Epithelial cell of esophagus (primary cell): ENCODE results near the gene DGKZ.

Experiments used
- DNase-seq: peaks from one replicate; pipeline ENCODE4 v3.0.0; 2010; ENCODE audit warnings: low read depth
- H3K4me3 ChIP-seq: 2 replicates; pipeline ENCODE4 v1.5.1; 2011; ENCODE audit warnings: mild to moderate bottlenecking, low read length, control low read depth
- CTCF ChIP-seq: IDR thresholded peaks from 2 replicates; pipeline ENCODE4 v1.5.1; 2011; ENCODE audit warnings: low read depth, mild to moderate bottlenecking, low read length, control low read depth, inconsistent platforms; ENCODE audit not compliant: insufficient read depth; ENCODE audit errors: missing control alignments

The DGKZ gene

GRCh38 chr11:46334211-46334610, 13.1 kb upstream of the DGKZ start:
- no peak for DNase-seq
- no peak for TF ChIP-seq CTCF
- no peak overlapping the region for H3K4me3 ChIP-seq

- DNase-seq = no peak
- TF ChIP-seq CTCF = no peak
- no peak overlapping the region for H3K4me3 ChIP-seq
These were observed 12.0 kb upstream of the DGKZ start for GRCh38 chr11:46335271-46335670.

GRCh38 chr11:46335890-46336562, 11.2 kb upstream of the DGKZ start:
- DNase-seq = no peak
- H3K4me3 ChIP-seq = no peak overlapping the region

GRCh38 chr11:46336563-46337180, 10.6 kb upstream of the DGKZ start:
- H3K4me3 ChIP-seq = no peak overlapping the region
- TF ChIP-seq CTCF = no peak

More at GRCh38 chr11:46335890-46336562, 11.2 kb upstream of the DGKZ start:
- TF ChIP-seq CTCF = no peak

GRCh38 chr11:46337626-46338345, 9.5 kb upstream of the DGKZ start:
- no peak for TF ChIP-seq CTCF
- DNase-seq = no peak
- H3K4me3 ChIP-seq = no peak overlapping the region

More at GRCh38 chr11:46336563-46337180, 10.6 kb upstream of the DGKZ start:
- no peak for DNase-seq

GRCh38 chr11:46338636-46338987, 8.7 kb upstream of the DGKZ start:
- H3K4me3 ChIP-seq = no peak overlapping the region
- no peak for DNase-seq
- no peak for TF ChIP-seq CTCF
